Epithelial cell of esophagus (primary cell): Measurements from ENCODE around the gene RAB37.

Experiments
- DNase-seq: peaks from one replicate; pipeline ENCODE4 v3.0.0; 2010; ENCODE audit warnings: low read depth
- H3K4me3 ChIP-seq: 2 replicates; pipeline ENCODE4 v1.5.1; 2011; ENCODE audit warnings: mild to moderate bottlenecking, low read length, control low read depth
- CTCF ChIP-seq: IDR thresholded peaks from 2 replicates; pipeline ENCODE4 v1.5.1; 2011; ENCODE audit warnings: low read depth, mild to moderate bottlenecking, low read length, control low read depth, inconsistent platforms; ENCODE audit not compliant: insufficient read depth; ENCODE audit errors: missing control alignments

Gene RAB37

GRCh38 chr17:74767111-74767516 is 30.1 kb downstream of the RAB37 start:
- no peak for TF ChIP-seq CTCF
- no peak for DNase-seq
- H3K4me3 ChIP-seq: no peak overlapping the region

GRCh38 chr17:74768069-74768762 is 31.2 kb downstream of the RAB37 start:
- no peak for DNase-seq
- TF ChIP-seq CTCF: no peak
- no peak overlapping the region for H3K4me3 ChIP-seq

- no peak for TF ChIP-seq CTCF
- no peak overlapping the region for H3K4me3 ChIP-seq
- no peak for DNase-seq
These were observed 31.7 kb downstream of the RAB37 start for GRCh38 chr17:74768763-74769114.

GRCh38 chr17:74769266-74769855 is 32.3 kb downstream of the RAB37 start:
- no peak overlapping the region for H3K4me3 ChIP-seq
- DNase-seq: no peak
- no peak for TF ChIP-seq CTCF

- no peak for DNase-seq
- TF ChIP-seq CTCF: no peak
- H3K4me3 ChIP-seq: no peak overlapping the region
These were observed 32.9 kb downstream of the RAB37 start for GRCh38 chr17:74769856-74770497.

GRCh38 chr17:74770498-74771318 is 33.7 kb downstream of the RAB37 start:
- peak; percentile 90 for TF ChIP-seq CTCF
- H3K4me3 ChIP-seq: no peak overlapping the region
- peak; percentile 83 for DNase-seq
